H1 (cell line): ENCODE measurements around the gene MAGOH. TPM values are rescaled to one million over a fixed set of nuclear protein-coding genes. Genes with fewer than 3 reads are reported as not detected.

ENCODE experiments used
- CTCF ChIA-PET: fragments of 300-600 bp; sonication (Branson Sonifier 250); formaldehyde crosslinking; loops from one replicate; lab custom pipeline; 2021; ENCODE audit not compliant: partially characterized antibody; lab: Charles Lee
- POLR2A ChIA-PET: fragments of 300-600 bp; sonication (Branson Sonifier 250); formaldehyde crosslinking; loops from one replicate; lab custom pipeline; 2021; ENCODE audit warnings: inconsistent platforms; ENCODE audit not compliant: partially characterized antibody; lab: Charles Lee
- DNase-seq, 2 experiments: peaks; one replicate each; pipeline versions ENCODE4 v3.0.0 to v3.0.0-alpha.2; 2010 to 2022; ENCODE audit warnings: low spot score in 2 of 2, low read depth in 1 of 2, mixed read lengths in 1 of 2
- FAIRE-seq: peaks from 2 replicates; lab custom pipeline; 2011; peaks lifted over from hg19 to GRCh38; lab: Jason Lieb, UNC
- H2AFZ ChIP-seq: 2 replicates; pipeline ENCODE4 v1.8.1; 2012; ENCODE audit warnings: low read length, inconsistent platforms
- H2AK5ac ChIP-seq: 2 replicates; pipeline ENCODE4 v1.6.1; 2013; ENCODE audit warnings: low read depth, low read length
- H2BK120ac ChIP-seq: replicated peaks from 2 replicates; pipeline ENCODE3; 2013; ENCODE audit warnings: low read depth, low read length, inconsistent platforms
- H2BK12ac ChIP-seq: 2 replicates; pipeline ENCODE4 v1.6.1; 2013; ENCODE audit warnings: low read depth, low read length
- H2BK15ac ChIP-seq: 2 replicates; pipeline ENCODE4 v1.6.1; 2013; ENCODE audit warnings: low read length
- H2BK20ac ChIP-seq: 2 replicates; pipeline ENCODE4 v1.6.1; 2013; ENCODE audit warnings: low read length
- H2BK5ac ChIP-seq: 2 replicates; pipeline ENCODE4 v1.6.1; 2013; ENCODE audit warnings: low read depth, low read length
- H3K14ac ChIP-seq: 2 replicates; pipeline ENCODE4 v1.6.1; 2013; ENCODE audit warnings: inconsistent platforms; ENCODE audit not compliant: insufficient read length
- H3K18ac ChIP-seq: 2 replicates; pipeline ENCODE4 v1.6.1; 2013; ENCODE audit warnings: low read length; ENCODE audit errors: extremely low read depth
- H3K23ac ChIP-seq: 2 replicates; pipeline ENCODE4 v1.6.1; 2013; ENCODE audit warnings: inconsistent platforms; ENCODE audit not compliant: insufficient read length
- H3K23me2 ChIP-seq: 2 replicates; pipeline ENCODE4 v1.6.1; 2013; ENCODE audit warnings: low read depth, low read length
- H3K27ac ChIP-seq: 2 replicates; pipeline ENCODE4 v1.6.1; 2011; ENCODE audit warnings: low read depth, low read length, inconsistent platforms
- H3K27me3 ChIP-seq, 4 experiments: replicated peaks in 1 of 4; 1 replicate in 1 of 4; 2 replicates in 3 of 4; pipeline versions ENCODE4 v1.6.1 to v1.8.1; 2011 to 2013; ENCODE audit warnings: low read length in 3 of 4, mild to moderate bottlenecking in 3 of 4, inconsistent platforms in 2 of 4, mixed read lengths in 2 of 4, moderate library complexity in 1 of 4; ENCODE audit not compliant: control insufficient read depth in 3 of 4, insufficient read depth in 3 of 4; ENCODE audit errors: extremely low read depth in 1 of 4
- H3K36me3 ChIP-seq, 4 experiments: 2 replicates each; pipeline versions ENCODE4 v1.6.1 to v1.8.1; 2011 to 2013; ENCODE audit warnings: mild to moderate bottlenecking in 4 of 4, low read length in 3 of 4, moderate library complexity in 2 of 4, control low read depth in 1 of 4, inconsistent platforms in 1 of 4; ENCODE audit not compliant: insufficient read depth in 4 of 4, control insufficient read depth in 2 of 4
- H3K4ac ChIP-seq: replicated peaks from 2 replicates; pipeline ENCODE3; 2013; ENCODE audit warnings: low read length, low read depth, mixed read lengths, inconsistent platforms; ENCODE audit not compliant: insufficient read length
- H3K4me1 ChIP-seq, 4 experiments: replicated peaks in 1 of 4; 1 replicate in 1 of 4; 2 replicates in 3 of 4; pipeline versions ENCODE4 v1.6.1 to v1.8.1; 2011 to 2013; ENCODE audit warnings: low read length in 3 of 4, inconsistent platforms in 2 of 4, mixed read lengths in 1 of 4; ENCODE audit not compliant: insufficient read depth in 4 of 4, control insufficient read depth in 3 of 4
- H3K4me2 ChIP-seq, 2 experiments: 2 replicates each; pipeline versions ENCODE4 v1.6.1 to v1.8.1; 2011 to 2013; ENCODE audit warnings: low read depth in 2 of 2, low read length in 2 of 2, control low read depth in 1 of 2, inconsistent platforms in 1 of 2, mild to moderate bottlenecking in 1 of 2; ENCODE audit not compliant: insufficient read depth in 1 of 2
- H3K4me3 ChIP-seq, 4 experiments: fragments of 200-600, 300-600 bp in 1 of 4; sonication (generic), shearing (Covaris generic), sonication (Bioruptor Twin) in 1 of 4; 2 replicates each; pipeline versions ENCODE4 v1.5.1 to v1.8.1; 2011 to 2016; ENCODE audit warnings: low read length in 4 of 4, low read depth in 3 of 4, control low read depth in 2 of 4, inconsistent platforms in 2 of 4, mild to moderate bottlenecking in 2 of 4, mixed read lengths in 1 of 4, moderate library complexity in 1 of 4; ENCODE audit not compliant: insufficient read depth in 2 of 4; ENCODE audit errors: extremely low read depth in 1 of 4
- H3K56ac ChIP-seq: replicated peaks from 2 replicates; pipeline ENCODE3; 2013; ENCODE audit warnings: low read depth, mild to moderate bottlenecking, mixed read lengths, low read length, inconsistent platforms; ENCODE audit not compliant: insufficient read length
- H3K79me1 ChIP-seq: 2 replicates; pipeline ENCODE4 v1.6.1; 2013; ENCODE audit warnings: low read depth, low read length, control low read depth
- H3K79me2 ChIP-seq, 2 experiments: 2 replicates each; pipeline versions ENCODE4 v1.6.1 to v1.8.1; 2012 to 2013; ENCODE audit warnings: low read length in 2 of 2, mild to moderate bottlenecking in 2 of 2, inconsistent platforms in 1 of 2; ENCODE audit not compliant: insufficient read depth in 2 of 2, control insufficient read depth in 1 of 2
- H3K9ac ChIP-seq, 4 experiments: replicated peaks in 1 of 4; 1 replicate in 1 of 4; 2 replicates in 3 of 4; pipeline versions ENCODE4 v1.6.1 to v1.8.1; 2011 to 2013; ENCODE audit warnings: low read depth in 3 of 4, low read length in 3 of 4, control low read depth in 2 of 4, mild to moderate bottlenecking in 2 of 4, moderate library complexity in 2 of 4, inconsistent platforms in 1 of 4; ENCODE audit errors: extremely low read depth in 1 of 4
- H3K9me3 ChIP-seq, 2 experiments: 2 replicates each; pipeline versions ENCODE4 v1.6.1 to v1.8.1; 2012 to 2013; ENCODE audit warnings: mild to moderate bottlenecking in 2 of 2, moderate library complexity in 2 of 2, control low read depth in 1 of 2, inconsistent platforms in 1 of 2, low read depth in 1 of 2, low read length in 1 of 2, mixed read lengths in 1 of 2; ENCODE audit not compliant: insufficient read depth in 2 of 2
- H4K20me1 ChIP-seq, 2 experiments: replicated peaks in 1 of 2; 2 replicates each; pipeline versions ENCODE3 to v1.8.1; 2011 to 2013; ENCODE audit warnings: inconsistent platforms in 2 of 2, low read length in 2 of 2, mild to moderate bottlenecking in 1 of 2; ENCODE audit not compliant: insufficient read depth in 2 of 2, control insufficient read depth in 1 of 2
- H4K5ac ChIP-seq: 2 replicates; pipeline ENCODE4 v1.6.1; 2013; ENCODE audit warnings: low read length, low read depth, mixed read lengths, inconsistent platforms; ENCODE audit not compliant: insufficient read length
- H4K8ac ChIP-seq: 2 replicates; pipeline ENCODE4 v1.8.0; 2013; ENCODE audit warnings: mild to moderate bottlenecking, moderate library complexity, low read length, inconsistent platforms; ENCODE audit not compliant: insufficient read depth; ENCODE audit errors: extremely low read depth
- H4K91ac ChIP-seq: replicated peaks from 2 replicates; pipeline ENCODE3; 2013; ENCODE audit warnings: low read length, mixed read lengths, inconsistent platforms; ENCODE audit not compliant: insufficient read length
- CBX8 ChIP-seq: fragments of 300-800, 300-1000 bp; sonication (generic); IDR thresholded peaks from 2 replicates; pipeline ENCODE4 v1.7.1; 2016; ENCODE audit warnings: low read depth, low read length, borderline replicate concordance
- CHD1 ChIP-seq: IDR thresholded peaks from 2 replicates; pipeline ENCODE4 v1.6.1; 2012; ENCODE audit warnings: low read depth, low read length, improper control_type of control experiment
- MAFK ChIP-seq: IDR thresholded peaks from 2 replicates; pipeline ENCODE4 v1.6.1; 2012; ENCODE audit warnings: low read depth, mild to moderate bottlenecking, improper control_type of control experiment, low read length
- SP4 ChIP-seq: IDR thresholded peaks from 2 replicates; pipeline ENCODE4 v1.6.1; 2012; ENCODE audit warnings: low read length, inconsistent platforms
- WGBS, 2 experiments: shearing (Covaris generic) in 1 of 2; methylation state at CpG; one replicate each; pipeline versions ENCODE4 v1.1.6 to v1.1.7; 2013 to 2015; ENCODE audit warnings: low lambda C conversion rate in 2 of 2, mixed read lengths in 2 of 2, inconsistent platforms in 1 of 2, low coverage in 1 of 2, missing lambda C conversion rate in 1 of 2; ENCODE audit not compliant: insufficient replicate concordance in 2 of 2, insufficient coverage in 1 of 2, insufficient read length in 1 of 2; ENCODE audit errors: extremely low coverage in 1 of 2, missing lambda C conversion rate in 1 of 2; 5-methylcytosine and 5-hydroxymethylcytosine counted together
- polyA plus RNA-seq, 7 experiments: library from polyadenylated mRNA; depleted of rRNA in 3 of 7; stranded (reverse) in 5 of 7; unstranded in 2 of 7; fragments of >200 nt in 5 of 7; fragments of 200-250 nt in 2 of 7; gene quantifications; 1 replicate in 5 of 7; 2 replicates in 1 of 7; 4 replicates in 1 of 7; pipeline versions ENCODE4 v1.2.1 to v1.2.3, GENCODE V29; 2011 to 2013; ENCODE audit warnings: missing spikeins in 2 of 7, mixed read lengths in 2 of 7
- total RNA-seq: library from RNA; stranded (reverse); fragmentation: NEBNext Ultra II Directional; extraction: Animal tissue kit (Norgen Biotek cat#: 25700); gene quantifications from 2 replicates; pipeline ENCODE4 v1.2.1, GENCODE V29; 2021

Gene MAGOH
- total and polyA plus RNA-seq, 2 of the 8 experiments (the other 6 are each of a cell fraction or from before 2014, with no cell fraction given): 46.9 to 74.3 TPM

GRCh38 chr1:53206735-53207379, 31.5 kb downstream of the MAGOH start:
- DNase-seq (no peak), FAIRE-seq (no peak)
- no peak overlapping the region for H2BK5ac ChIP-seq
- no peak overlapping the region for H3K4ac ChIP-seq
- H3K79me1 ChIP-seq: peaks cover 2% of the 10 kb centered on the region; the same call in 1 of the 2 replicates
- H3K9ac ChIP-seq: no peak overlapping the region
- H2AFZ ChIP-seq: no peak overlapping the region
- H4K91ac ChIP-seq: no peak overlapping the region
- H3K4me2 ChIP-seq: no peak overlapping the region
- H3K27me3 ChIP-seq: no peaks in the 10 kb centered on the region
- TF ChIP-seq SP4: no peak
- no peak for TF ChIP-seq CBX8
- no peak for TF ChIP-seq MAFK
- no peak for TF ChIP-seq CHD1
- H2BK20ac ChIP-seq: no peak overlapping the region
- no peak overlapping the region for H2BK12ac ChIP-seq
- H4K5ac ChIP-seq: no peak overlapping the region
- no peak overlapping the region for H2BK15ac ChIP-seq
- no peak overlapping the region for H2BK120ac ChIP-seq
- peaks cover 5 to 90% (median 46%) of the 10 kb centered on the region in 4 experiments; a peak in 6 of 8 replicates for H3K36me3 ChIP-seq
- CTCF ChIA-PET: no interaction called here
- no peak overlapping the region for H4K8ac ChIP-seq
- H3K27ac ChIP-seq: no peak overlapping the region
- 93% methylated on average over 1 of the region's 1 CpG; no CpG with 5 or more reads in 1 of the 2 experiments for WGBS, 2 experiments
- H3K79me2 ChIP-seq: no peaks in the 10 kb centered on the region
- H2AK5ac ChIP-seq: no peak overlapping the region
- no peak overlapping the region for H3K4me3 ChIP-seq
- no peak overlapping the region for H3K23ac ChIP-seq
- no peaks in the 10 kb centered on the region for H3K23me2 ChIP-seq
- H3K9me3 ChIP-seq: peaks cover 19 to 26% of the 10 kb centered on the region in 2 experiments
- peaks cover 0 to 5% of the 10 kb centered on the region in 2 experiments for H4K20me1 ChIP-seq
- H3K56ac ChIP-seq: no peak overlapping the region
- no peak overlapping the region for H3K18ac ChIP-seq
- POLR2A ChIA-PET: interaction anchor here (0.7 to 2.1 kb wide), 2 partner anchors 9 to 11 kb away, joined by 3 to 6 read pairs; no protein-coding TSS in a partner anchor
- H3K14ac ChIP-seq: no peak overlapping the region
- no peaks in the 10 kb centered on the region for H3K4me1 ChIP-seq
